DND-41 (cell line): ENCODE measurements around the gene CD79B.

Source experiments
- ATAC-seq: fragments of 200-7000 bp; cut with Tn5 transposase; 3 replicates; pipeline ENCODE4 v1.9.1; 2021; ENCODE audit warnings: low read depth; ENCODE audit not compliant: insufficient read depth
- DNase-seq: peaks from one replicate; pipeline ENCODE4 v3.0.0-alpha.2; 2020
- H2AFZ ChIP-seq: 2 replicates; pipeline ENCODE4 v1.6.0; 2012; ENCODE audit warnings: low read depth, low read length
- H3K27ac ChIP-seq: 2 replicates; pipeline ENCODE4 v1.5.1; 2012; ENCODE audit warnings: low read length, inconsistent platforms
- H3K27me3 ChIP-seq: fragments of 200-600 bp; sonication (generic); 2 replicates; pipeline ENCODE4 v1.6.0; 2012; ENCODE audit warnings: low read length, mild to moderate bottlenecking, inconsistent platforms; ENCODE audit not compliant: insufficient read depth, poor library complexity
- H3K36me3 ChIP-seq: 2 replicates; pipeline ENCODE4 v1.5.1; 2012; ENCODE audit warnings: low read length, inconsistent platforms; ENCODE audit not compliant: insufficient read depth
- H3K4me1 ChIP-seq: 2 replicates; pipeline ENCODE4 v1.5.1; 2012; ENCODE audit warnings: mild to moderate bottlenecking, low read length; ENCODE audit not compliant: insufficient read depth
- H3K4me2 ChIP-seq: 2 replicates; pipeline ENCODE4 v1.6.0; 2012; ENCODE audit warnings: mild to moderate bottlenecking, moderate library complexity, low read length, inconsistent platforms; ENCODE audit not compliant: insufficient read depth
- H3K4me3 ChIP-seq, 2 experiments: fragments of 200-600 bp in 1 of 2; shearing (Covaris generic) in 1 of 2; 2 replicates each; pipeline ENCODE4 v1.5.1; 2012 to 2016; ENCODE audit warnings: inconsistent platforms in 2 of 2, low read length in 2 of 2, mild to moderate bottlenecking in 2 of 2, low read depth in 1 of 2, moderate library complexity in 1 of 2
- H3K79me2 ChIP-seq: 2 replicates; pipeline ENCODE4 v1.6.0; 2012; ENCODE audit warnings: low read length, inconsistent platforms; ENCODE audit not compliant: insufficient read depth
- H3K9ac ChIP-seq: 2 replicates; pipeline ENCODE4 v1.6.0; 2012; ENCODE audit warnings: low read depth, mild to moderate bottlenecking, inconsistent platforms, low read length, moderate library complexity
- H3K9me3 ChIP-seq: 2 replicates; pipeline ENCODE4 v1.5.1; 2012; ENCODE audit warnings: low read length, moderate library complexity, mild to moderate bottlenecking, inconsistent platforms; ENCODE audit not compliant: insufficient read depth, severe bottlenecking
- H4K20me1 ChIP-seq: 2 replicates; pipeline ENCODE4 v1.6.0; 2012; ENCODE audit warnings: low read length; ENCODE audit not compliant: insufficient read depth
- EZH2 ChIP-seq: IDR thresholded peaks from 3 replicates; pipeline ENCODE4 v1.6.1; 2012; ENCODE audit warnings: borderline replicate concordance, low read depth, mild to moderate bottlenecking, moderate library complexity, low read length, inconsistent platforms; ENCODE audit not compliant: severe bottlenecking
- TF ChIP-seq, protein P1 (sequence below): IDR thresholded peaks from 2 replicates; pipeline ENCODE4 v1.5.1; 2012; ENCODE audit warnings: borderline replicate concordance, low read length, moderate library complexity, mild to moderate bottlenecking; ENCODE audit not compliant: poor library complexity, severe bottlenecking; ENCODE audit errors: extremely low read depth

Gene CD79B

DNA sequence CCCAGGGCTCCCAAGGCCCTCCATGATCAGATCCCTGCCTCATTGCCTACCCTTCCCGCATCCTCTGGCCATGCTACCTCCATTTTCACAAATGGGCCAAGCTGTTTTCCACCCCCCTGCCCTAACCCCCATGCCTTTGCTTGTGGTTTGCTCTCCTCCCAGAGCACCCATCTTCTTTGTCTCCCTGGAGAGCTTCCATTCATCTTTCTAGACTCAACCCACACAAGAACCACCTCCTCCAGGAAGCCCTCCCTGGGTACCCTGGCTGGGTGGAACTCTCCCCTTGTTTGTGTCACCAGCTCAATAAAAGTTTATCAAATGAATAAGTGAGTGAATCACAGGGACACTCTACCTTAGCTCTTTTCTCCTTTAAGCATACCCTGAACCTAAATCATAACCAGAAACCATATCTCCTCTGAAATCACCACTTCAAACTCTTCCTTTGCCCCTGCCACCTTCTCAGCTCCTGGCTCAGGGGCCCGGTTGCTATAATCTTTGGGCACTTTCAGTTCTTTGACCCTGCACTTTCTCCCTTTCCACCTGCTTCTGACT lies 43.5 kb upstream of the CD79B start:
- no peak overlapping the region for H3K4me3 ChIP-seq
- no peaks in the 10 kb centered on the region for H3K79me2 ChIP-seq
- H3K4me1 ChIP-seq: no peaks in the 10 kb centered on the region
- H2AFZ ChIP-seq: no peak overlapping the region
- no peaks in the 10 kb centered on the region for H3K27me3 ChIP-seq
- H3K27ac ChIP-seq: no peak overlapping the region
- H3K4me2 ChIP-seq: no peak overlapping the region
- H3K9me3 ChIP-seq: no peaks in the 10 kb centered on the region
- DNase-seq (no peak), ATAC-seq (peak; percentile 50; the same call in 2 of the 3 replicates)
- H4K20me1 ChIP-seq: no peaks in the 10 kb centered on the region
- no peak for TF ChIP-seq EZH2
- TF ChIP-seq, protein P1, sequence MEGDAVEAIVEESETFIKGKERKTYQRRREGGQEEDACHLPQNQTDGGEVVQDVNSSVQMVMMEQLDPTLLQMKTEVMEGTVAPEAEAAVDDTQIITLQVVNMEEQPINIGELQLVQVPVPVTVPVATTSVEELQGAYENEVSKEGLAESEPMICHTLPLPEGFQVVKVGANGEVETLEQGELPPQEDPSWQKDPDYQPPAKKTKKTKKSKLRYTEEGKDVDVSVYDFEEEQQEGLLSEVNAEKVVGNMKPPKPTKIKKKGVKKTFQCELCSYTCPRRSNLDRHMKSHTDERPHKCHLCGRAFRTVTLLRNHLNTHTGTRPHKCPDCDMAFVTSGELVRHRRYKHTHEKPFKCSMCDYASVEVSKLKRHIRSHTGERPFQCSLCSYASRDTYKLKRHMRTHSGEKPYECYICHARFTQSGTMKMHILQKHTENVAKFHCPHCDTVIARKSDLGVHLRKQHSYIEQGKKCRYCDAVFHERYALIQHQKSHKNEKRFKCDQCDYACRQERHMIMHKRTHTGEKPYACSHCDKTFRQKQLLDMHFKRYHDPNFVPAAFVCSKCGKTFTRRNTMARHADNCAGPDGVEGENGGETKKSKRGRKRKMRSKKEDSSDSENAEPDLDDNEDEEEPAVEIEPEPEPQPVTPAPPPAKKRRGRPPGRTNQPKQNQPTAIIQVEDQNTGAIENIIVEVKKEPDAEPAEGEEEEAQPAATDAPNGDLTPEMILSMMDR: no peak
- no peak overlapping the region for H3K9ac ChIP-seq
- no peaks in the 10 kb centered on the region for H3K36me3 ChIP-seq

DNA sequence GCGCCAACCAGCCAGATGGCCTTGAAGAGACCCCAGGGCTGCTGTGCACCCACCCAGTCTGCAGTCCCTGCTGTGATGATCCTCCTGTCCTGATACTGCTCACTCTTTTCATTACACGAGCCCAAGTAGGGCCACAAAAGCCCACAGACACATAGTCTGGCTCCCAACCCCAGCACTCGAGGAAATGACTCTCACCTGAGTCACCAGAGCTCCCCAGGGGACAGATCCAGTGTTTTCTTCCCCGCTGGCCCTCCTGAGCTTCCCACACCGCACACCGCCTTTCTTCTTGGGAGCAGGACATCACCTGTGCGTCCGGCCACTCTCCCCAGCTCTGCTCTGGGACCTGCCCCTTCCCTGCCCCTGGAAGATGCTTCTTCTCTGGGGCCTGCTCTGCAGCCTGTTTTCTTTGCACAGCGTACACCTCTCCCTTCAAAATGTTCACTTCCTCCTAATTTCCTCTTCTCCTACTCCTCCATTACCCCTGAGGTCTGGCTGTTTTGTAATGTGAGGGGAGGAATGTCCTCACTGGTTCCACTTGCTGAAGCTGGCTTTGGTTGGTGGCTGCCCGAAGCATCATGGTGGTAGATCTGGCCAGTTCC lies 42.6 kb upstream of the CD79B start:
- TF ChIP-seq EZH2: no peak
- H3K9me3 ChIP-seq: no peaks in the 10 kb centered on the region
- H3K9ac ChIP-seq: no peak overlapping the region
- H3K4me3 ChIP-seq: no peak overlapping the region
- H3K79me2 ChIP-seq: no peaks in the 10 kb centered on the region
- no peak for DNase-seq
- no peak for ATAC-seq
- H3K27me3 ChIP-seq: no peaks in the 10 kb centered on the region
- no peaks in the 10 kb centered on the region for H3K36me3 ChIP-seq
- no peak overlapping the region for H2AFZ ChIP-seq
- H3K4me1 ChIP-seq: no peaks in the 10 kb centered on the region
- H3K4me2 ChIP-seq: no peak overlapping the region
- no peaks in the 10 kb centered on the region for H4K20me1 ChIP-seq
- no peak overlapping the region for H3K27ac ChIP-seq

DNA sequence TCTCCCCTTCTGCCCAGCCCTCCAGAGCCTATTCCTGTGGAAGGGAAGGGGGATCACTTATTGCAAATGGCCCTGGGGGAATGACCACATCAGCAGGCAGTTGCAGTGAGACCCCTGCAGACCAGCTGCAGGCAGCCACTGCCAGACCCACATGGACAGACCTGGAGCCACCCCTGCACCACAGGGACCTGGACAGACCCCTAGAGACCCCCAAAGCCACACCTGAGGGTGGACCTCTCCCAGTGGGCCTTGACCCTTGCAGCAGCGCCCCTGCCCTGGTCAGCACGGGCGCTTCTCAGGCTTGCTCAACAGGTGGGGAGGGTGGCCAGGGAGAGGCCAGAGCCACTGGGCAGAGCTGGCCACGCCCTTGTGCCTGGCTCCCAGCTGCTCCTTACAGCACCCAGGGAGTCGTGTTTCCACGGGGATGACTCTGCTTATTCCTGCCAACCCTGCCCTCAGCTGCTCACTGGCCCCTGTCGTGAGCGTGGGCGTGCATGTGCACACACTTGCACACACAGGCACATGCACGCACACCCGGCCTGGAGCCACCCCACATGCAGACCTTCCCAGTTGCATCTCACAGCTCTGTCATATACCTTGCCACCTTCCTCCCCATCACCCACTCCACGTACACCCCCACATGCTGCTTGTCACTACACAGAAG lies 41.9 kb upstream of the CD79B start:
- Histone ChIP-seq H3K36me3 (no peaks in the 10 kb centered on the region), H3K4me3 (no peak overlapping the region), H3K4me1 (no peaks in the 10 kb centered on the region), H3K79me2 (no peaks in the 10 kb centered on the region), H3K27me3 (no peaks in the 10 kb centered on the region), H3K9ac (no peak overlapping the region), H3K27ac (no peak overlapping the region), H3K9me3 (no peaks in the 10 kb centered on the region), H4K20me1 (no peaks in the 10 kb centered on the region), H2AFZ (no peak overlapping the region), H3K4me2 (no peak overlapping the region)
- no peak for TF ChIP-seq EZH2
- TF ChIP-seq, protein P1: no peak
- ATAC-seq (no peak), DNase-seq (no peak)

DNA sequence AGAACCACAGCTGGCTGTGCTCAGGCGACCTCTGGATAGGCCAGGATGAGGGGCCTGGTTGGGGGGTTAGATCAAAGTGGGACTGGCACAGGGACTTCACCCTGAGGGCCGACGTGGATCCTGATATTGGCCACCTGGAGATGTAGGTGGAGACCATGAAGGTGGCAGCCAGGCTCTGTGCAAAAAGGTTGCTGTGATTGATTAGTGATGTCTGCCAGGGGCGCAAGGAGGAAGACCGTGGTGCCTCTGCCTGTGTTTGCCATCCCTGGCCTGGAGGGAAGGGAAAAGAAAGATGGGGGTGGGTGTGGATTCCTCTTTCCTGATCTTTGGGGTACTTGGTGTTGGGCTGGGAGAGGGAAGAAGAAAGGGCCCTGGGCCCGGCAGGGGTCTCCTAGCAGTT lies 41.1 kb upstream of the CD79B start:
- no peak overlapping the region for H3K4me2 ChIP-seq
- no peaks in the 10 kb centered on the region for H3K9me3 ChIP-seq
- H3K36me3 ChIP-seq: no peaks in the 10 kb centered on the region
- no peak overlapping the region for H3K9ac ChIP-seq
- no peaks in the 10 kb centered on the region for H3K27me3 ChIP-seq
- TF ChIP-seq EZH2: no peak
- TF ChIP-seq, protein P1: no peak
- no peak overlapping the region for H2AFZ ChIP-seq
- no peak for ATAC-seq
- no peaks in the 10 kb centered on the region for H3K79me2 ChIP-seq
- no peak for DNase-seq
- no peaks in the 10 kb centered on the region for H3K4me1 ChIP-seq
- H4K20me1 ChIP-seq: no peaks in the 10 kb centered on the region
- no peak overlapping the region for H3K4me3 ChIP-seq
- H3K27ac ChIP-seq: no peak overlapping the region
